Measurements from ENCODE around the gene OR6K2. TPM values are rescaled to one million over a fixed set of nuclear protein-coding genes. Genes with fewer than 3 reads are reported as not detected.

Gene OR6K2
- total RNA-seq, 2 experiments from 2014 or later = not detected

DNA sequence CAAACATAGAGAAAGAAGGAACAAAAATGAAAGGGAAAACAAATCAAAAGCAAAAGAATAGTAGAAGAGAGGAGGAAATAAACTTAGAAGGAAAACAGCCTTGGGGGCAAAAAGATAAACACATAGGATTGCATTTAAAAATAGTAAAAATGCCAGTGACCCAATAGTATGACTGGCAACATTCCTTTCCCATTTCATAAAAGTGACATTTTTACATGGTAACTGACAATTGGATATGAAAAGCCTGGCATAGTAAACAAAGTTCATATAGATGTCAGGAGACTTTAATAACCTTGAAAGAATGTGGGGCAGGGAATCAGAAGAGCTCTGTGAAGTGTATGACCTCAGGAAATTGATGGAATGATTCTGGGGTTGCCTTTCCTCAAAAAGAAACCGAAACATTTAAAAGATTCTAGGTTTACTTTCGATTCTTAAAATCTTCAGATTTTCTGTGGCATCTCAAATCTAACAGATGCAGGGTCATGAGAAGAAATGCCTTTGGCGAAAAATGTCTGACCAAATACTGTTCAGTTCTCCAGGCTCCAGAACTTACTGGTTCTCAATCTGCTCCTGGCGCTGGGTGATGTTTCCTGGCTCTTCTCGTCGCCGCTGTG is 47.6 kb downstream of the OR6K2 start:
- H3K4me1 ChIP-seq (ENCODE audit: insufficient read depth, low read length) = no peaks in the 10 kb centered on the region
- no peak for ATAC-seq (ENCODE audit: poor library complexity)
- Mint-ChIP-seq H3K27ac (no peak overlapping the region), H3K27me3 (no peaks in the 10 kb centered on the region), H3K9me3 (no peaks in the 10 kb centered on the region), H3K36me3 (ENCODE audit: low read depth) (no peaks in the 10 kb centered on the region), H3K4me3 (no peak overlapping the region), H3K4me1 (ENCODE audit: low read depth) (no peaks in the 10 kb centered on the region)
- TF ChIP-seq, protein P1, sequence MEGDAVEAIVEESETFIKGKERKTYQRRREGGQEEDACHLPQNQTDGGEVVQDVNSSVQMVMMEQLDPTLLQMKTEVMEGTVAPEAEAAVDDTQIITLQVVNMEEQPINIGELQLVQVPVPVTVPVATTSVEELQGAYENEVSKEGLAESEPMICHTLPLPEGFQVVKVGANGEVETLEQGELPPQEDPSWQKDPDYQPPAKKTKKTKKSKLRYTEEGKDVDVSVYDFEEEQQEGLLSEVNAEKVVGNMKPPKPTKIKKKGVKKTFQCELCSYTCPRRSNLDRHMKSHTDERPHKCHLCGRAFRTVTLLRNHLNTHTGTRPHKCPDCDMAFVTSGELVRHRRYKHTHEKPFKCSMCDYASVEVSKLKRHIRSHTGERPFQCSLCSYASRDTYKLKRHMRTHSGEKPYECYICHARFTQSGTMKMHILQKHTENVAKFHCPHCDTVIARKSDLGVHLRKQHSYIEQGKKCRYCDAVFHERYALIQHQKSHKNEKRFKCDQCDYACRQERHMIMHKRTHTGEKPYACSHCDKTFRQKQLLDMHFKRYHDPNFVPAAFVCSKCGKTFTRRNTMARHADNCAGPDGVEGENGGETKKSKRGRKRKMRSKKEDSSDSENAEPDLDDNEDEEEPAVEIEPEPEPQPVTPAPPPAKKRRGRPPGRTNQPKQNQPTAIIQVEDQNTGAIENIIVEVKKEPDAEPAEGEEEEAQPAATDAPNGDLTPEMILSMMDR (IDR thresholded peaks at IDR 0.05) = no peak
- H3K27me3 ChIP-seq (ENCODE audit: control insufficient read depth in 1 of 2, insufficient read depth in 2 of 2, low read length in 2 of 2) = no peaks in the 10 kb centered on the region
- H3K36me3 ChIP-seq (ENCODE audit: insufficient read depth, low read length) = no peaks in the 10 kb centered on the region
- intact Hi-C loops (cut with DNase I, micrococcal nuclease) = no loop called here
- no peak overlapping the region for H3K27ac ChIP-seq (ENCODE audit: low read depth in 1 of 2, low read length in 2 of 2)
- no peaks in the 10 kb centered on the region for H3K9me3 ChIP-seq (ENCODE audit: control insufficient read depth in 1 of 2, insufficient read depth in 1 of 2, low read length in 2 of 2)
- POLR2A ChIA-PET = no interaction called here
- H3K4me3 ChIP-seq (ENCODE audit: low read length) = no peak overlapping the region
- CTCF ChIA-PET = no interaction called here
- DNase-seq = no peak

Other genes starting within 250 kb of the OR6K2 start
- not detected for gene OR10K1, start 238.8 kb downstream of the OR6K2 start, total RNA-seq
- gene OR10R2, start 228.4 kb downstream of the OR6K2 start, total RNA-seq = not detected
- not detected for gene OR6Y1, start 146.2 kb downstream of the OR6K2 start, total RNA-seq
- not detected for gene OR6P1, start 130.1 kb downstream of the OR6K2 start, total RNA-seq
- not detected for gene OR10X1, start 120.8 kb downstream of the OR6K2 start, total RNA-seq
- not detected for gene OR10Z1, start 95.4 kb downstream of the OR6K2 start, total RNA-seq
- not detected for gene SPTA1, start 13.9 kb downstream of the OR6K2 start, total RNA-seq
- not detected for gene OR6K3, start 20.1 kb upstream of the OR6K2 start, total RNA-seq
- not detected for gene OR6K6, start 54.1 kb upstream of the OR6K2 start, total RNA-seq
- gene OR6N1, start 71.5 kb upstream of the OR6K2 start, total RNA-seq = not detected
- gene OR6N2, start 80.6 kb upstream of the OR6K2 start, total RNA-seq = not detected
- gene MNDA, start 130.7 kb upstream of the OR6K2 start, total RNA-seq = 1 to 10 TPM in 1 of 2 experiments, under 1 TPM in 1; 0.88 to 1.1 TPM
- gene PYHIN1, start 230.9 kb upstream of the OR6K2 start, total RNA-seq = 10 to 100 TPM; 15.2 to 16.2 TPM